Erythroblast (primary cell): ENCODE data around the gene CDCA7.
"Not testable (repeated sequence)": the region's sequence is repeated elsewhere in the genome, so short reads cannot be mapped to it uniquely, and the experiment has no call there.

Experiments
- DNase-seq, 2 experiments: peaks; one replicate each; lab custom pipeline; 2025; lab: John Stamatoyannopoulos, UW
- GATA1 ChIP-seq: IDR thresholded peaks from 2 replicates; pipeline ENCODE4 v1.6.1; 2011; ENCODE audit warnings: low read depth, mild to moderate bottlenecking, control low read depth, low read length, moderate library complexity
- POLR2A ChIP-seq: IDR thresholded peaks from 2 replicates; pipeline ENCODE4 v1.6.1; 2011; ENCODE audit warnings: mild to moderate bottlenecking, low read length

CDCA7 gene

GRCh38 chr2:173354582-173355131 lies at the start of gene CDCA7:
TSS of gene CDCA7 (plus strand) at chr2:173354872. CDS start at chr2:173354964, 92 bp downstream.
- DNase-seq: peak; percentile 69 to 81
- TF ChIP-seq POLR2A (no peak), GATA1 (no peak)

GRCh38 chr2:173305303-173305702 lies 49.4 kb upstream of the CDCA7 start:
- DNase-seq: no peak
- TF ChIP-seq GATA1: no peak
- TF ChIP-seq POLR2A: no peak

- no peak for TF ChIP-seq POLR2A
- no peak for TF ChIP-seq GATA1
- DNase-seq: no peak
Measured at GRCh38 chr2:173307293-173307692, 47.4 kb upstream of the CDCA7 start.

- DNase-seq: not testable (repeated sequence)
Measured at GRCh38 chr2:173309370-173309769, 45.3 kb upstream of the CDCA7 start.

GRCh38 chr2:173311844-173312606 lies 42.6 kb upstream of the CDCA7 start:
- TF ChIP-seq POLR2A (no peak), GATA1 (no peak)

GRCh38 chr2:173323371-173323770 lies 31.3 kb upstream of the CDCA7 start:
- TF ChIP-seq GATA1: no peak
- TF ChIP-seq POLR2A: no peak
- DNase-seq: no peak

More at GRCh38 chr2:173311844-173312606, 42.6 kb upstream of the CDCA7 start:
- no peak for DNase-seq

GRCh38 chr2:173326806-173327205 lies 27.9 kb upstream of the CDCA7 start:
- no peak for DNase-seq
- TF ChIP-seq POLR2A (no peak), GATA1 (no peak)

- TF ChIP-seq POLR2A: no peak
- no peak for TF ChIP-seq GATA1
Measured at GRCh38 chr2:173327421-173327820, 27.3 kb upstream of the CDCA7 start.

GRCh38 chr2:173333003-173333402 lies 21.7 kb upstream of the CDCA7 start:
- DNase-seq: not testable (repeated sequence)

More at GRCh38 chr2:173327421-173327820, 27.3 kb upstream of the CDCA7 start:
- DNase-seq: no peak

- no peak for TF ChIP-seq GATA1
- no peak for TF ChIP-seq POLR2A
- no peak for DNase-seq
Measured at GRCh38 chr2:173339807-173340206, 14.9 kb upstream of the CDCA7 start.

GRCh38 chr2:173343921-173344320 lies 10.8 kb upstream of the CDCA7 start:
- DNase-seq: no peak
- TF ChIP-seq POLR2A: no peak
- TF ChIP-seq GATA1: no peak

- TF ChIP-seq GATA1 (no peak), POLR2A (no peak)
- DNase-seq: no peak
Measured at GRCh38 chr2:173346035-173346434, 8.6 kb upstream of the CDCA7 start.

GRCh38 chr2:173347305-173348168 lies 7.1 kb upstream of the CDCA7 start:
- TF ChIP-seq POLR2A (no peak), GATA1 (no peak)
- DNase-seq: no peak

- no peak for DNase-seq
- TF ChIP-seq POLR2A (no peak), GATA1 (no peak)
Measured at GRCh38 chr2:173349287-173349686, 5.4 kb upstream of the CDCA7 start.

GRCh38 chr2:173350383-173350782 lies 4.3 kb upstream of the CDCA7 start:
- no peak for DNase-seq
- TF ChIP-seq GATA1: no peak
- TF ChIP-seq POLR2A: no peak
